Endothelial cell of umbilical vein (primary cell): Measurements from ENCODE around the gene SORCS2.

Experiments used
- EZH2 ChIP-seq: IDR thresholded peaks from 2 replicates; pipeline ENCODE4 v1.6.1; 2012; ENCODE audit warnings: borderline replicate concordance, low read depth, mild to moderate bottlenecking, moderate library complexity, low read length, inconsistent platforms; ENCODE audit not compliant: severe bottlenecking
- FOS ChIP-seq: IDR thresholded peaks from 2 replicates; pipeline ENCODE4 v1.6.1; 2011; ENCODE audit warnings: mild to moderate bottlenecking, low read length, moderate library complexity, borderline replicate concordance; ENCODE audit not compliant: insufficient read depth
- GATA2 ChIP-seq: IDR thresholded peaks from 2 replicates; pipeline ENCODE4 v1.7.0; 2011; ENCODE audit warnings: low read depth, mild to moderate bottlenecking, moderate library complexity, mixed read lengths, low read length; ENCODE audit not compliant: insufficient read length, insufficient read depth
- MYC ChIP-seq: IDR thresholded peaks from one replicate; pipeline ENCODE4 v1.6.1; 2011; ENCODE audit warnings: mild to moderate bottlenecking, low read depth, low read length
- POLR2A ChIP-seq: IDR thresholded peaks from 2 replicates; pipeline ENCODE4 v1.6.1; 2012; ENCODE audit warnings: low read depth, mild to moderate bottlenecking, control low read depth, low read length
- POLR2AphosphoS5 ChIP-seq: IDR thresholded peaks from 2 replicates; pipeline ENCODE4 v1.6.1; 2012; ENCODE audit warnings: low read depth, mild to moderate bottlenecking, control low read depth, low read length, moderate library complexity; ENCODE audit not compliant: insufficient read depth
- TF ChIP-seq, protein P1 (sequence below), 2 donors: IDR thresholded peaks; 1 replicate in 1 of 2; 2 replicates in 1 of 2; pipeline ENCODE4 v1.5.1; 2011; ENCODE audit warnings: low read length in 2 of 2, mild to moderate bottlenecking in 2 of 2, moderate library complexity in 2 of 2, control low read depth in 1 of 2, inconsistent platforms in 1 of 2, low read depth in 1 of 2; ENCODE audit not compliant: insufficient read depth in 1 of 2; ENCODE audit errors: extremely low read depth in 1 of 2
- TF ChIP-seq, protein P2 (sequence below): IDR thresholded peaks from 2 replicates; pipeline ENCODE4 v1.6.1; 2011; ENCODE audit not compliant: insufficient read depth, insufficient read length

DNA sequence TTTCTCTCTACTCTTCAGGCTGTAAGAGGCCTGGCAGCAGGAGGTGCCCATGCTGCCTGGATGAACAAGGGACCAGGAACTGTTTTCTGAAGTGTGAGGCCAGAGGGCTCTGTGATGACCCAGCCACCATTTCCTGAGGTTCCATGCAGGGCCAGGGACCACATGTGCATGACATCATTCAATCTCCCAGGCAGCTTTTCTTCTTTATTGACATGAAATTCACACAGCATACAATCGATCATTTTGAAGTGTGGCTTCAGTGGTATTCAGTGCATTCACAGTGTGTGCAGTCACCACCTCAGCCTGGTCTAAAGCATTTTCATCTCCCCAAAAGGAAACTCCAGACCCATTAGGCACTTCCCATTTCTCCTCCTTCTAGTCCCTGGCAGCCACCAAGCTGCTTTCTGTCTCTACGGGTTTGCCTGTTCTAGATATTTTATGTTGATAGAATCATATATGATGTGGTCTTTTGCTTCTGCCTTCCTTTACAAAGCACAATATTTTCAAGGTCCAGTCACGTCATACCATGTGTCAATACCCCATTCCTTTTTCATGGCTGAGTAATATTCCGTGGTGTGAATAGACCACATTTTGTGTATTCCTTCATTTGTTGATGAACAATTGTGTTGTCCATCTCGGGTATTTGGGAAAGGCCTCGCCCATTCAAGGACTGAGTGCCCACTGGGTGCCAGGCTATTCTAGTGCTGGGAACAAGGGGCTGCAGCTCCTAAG lies 149.3 kb downstream of the SORCS2 start:
- TF ChIP-seq, protein P1, sequence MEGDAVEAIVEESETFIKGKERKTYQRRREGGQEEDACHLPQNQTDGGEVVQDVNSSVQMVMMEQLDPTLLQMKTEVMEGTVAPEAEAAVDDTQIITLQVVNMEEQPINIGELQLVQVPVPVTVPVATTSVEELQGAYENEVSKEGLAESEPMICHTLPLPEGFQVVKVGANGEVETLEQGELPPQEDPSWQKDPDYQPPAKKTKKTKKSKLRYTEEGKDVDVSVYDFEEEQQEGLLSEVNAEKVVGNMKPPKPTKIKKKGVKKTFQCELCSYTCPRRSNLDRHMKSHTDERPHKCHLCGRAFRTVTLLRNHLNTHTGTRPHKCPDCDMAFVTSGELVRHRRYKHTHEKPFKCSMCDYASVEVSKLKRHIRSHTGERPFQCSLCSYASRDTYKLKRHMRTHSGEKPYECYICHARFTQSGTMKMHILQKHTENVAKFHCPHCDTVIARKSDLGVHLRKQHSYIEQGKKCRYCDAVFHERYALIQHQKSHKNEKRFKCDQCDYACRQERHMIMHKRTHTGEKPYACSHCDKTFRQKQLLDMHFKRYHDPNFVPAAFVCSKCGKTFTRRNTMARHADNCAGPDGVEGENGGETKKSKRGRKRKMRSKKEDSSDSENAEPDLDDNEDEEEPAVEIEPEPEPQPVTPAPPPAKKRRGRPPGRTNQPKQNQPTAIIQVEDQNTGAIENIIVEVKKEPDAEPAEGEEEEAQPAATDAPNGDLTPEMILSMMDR (IDR thresholded peaks at IDR 0.05; ENCODE audit: extremely low read depth in 1 of 2, insufficient read depth in 1 of 2, low read depth in 1 of 2, low read length in 2 of 2) = no peak
- no peak for TF ChIP-seq POLR2A
- TF ChIP-seq FOS = no peak
- TF ChIP-seq POLR2AphosphoS5 = no peak
- TF ChIP-seq MYC = no peak
- TF ChIP-seq EZH2 = no peak
- no peak for TF ChIP-seq GATA2
- TF ChIP-seq, protein P2, sequence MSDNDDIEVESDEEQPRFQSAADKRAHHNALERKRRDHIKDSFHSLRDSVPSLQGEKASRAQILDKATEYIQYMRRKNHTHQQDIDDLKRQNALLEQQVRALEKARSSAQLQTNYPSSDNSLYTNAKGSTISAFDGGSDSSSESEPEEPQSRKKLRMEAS = no peak
